CD4-positive, CD25-positive, alpha-beta regulatory T cell (primary cell): ENCODE measurements around the gene PDE4D. TPM values are rescaled to one million over a fixed set of nuclear protein-coding genes. Genes with fewer than 3 reads are reported as not detected.

Source experiments
- ATAC-seq, 2 donors: fragments of 150-1000 bp; cut with Tn5 transposase; one replicate each; pipeline ENCODE4 v1.10.0; 2021; ENCODE audit warnings: low read depth in 2 of 2, moderate number of reproducible peaks in 2 of 2, moderate library complexity in 1 of 2
- DNase-seq, 3 donors: peaks; one replicate each; pipeline versions ENCODE4 v3.0.0 to v3.0.0-alpha.2; 2012 to 2022; ENCODE audit warnings: mixed read lengths in 1 of 3
- H3K27ac ChIP-seq: one replicate; pipeline ENCODE4 v1.7.0; 2013; ENCODE audit warnings: mild to moderate bottlenecking, low read length; ENCODE audit not compliant: insufficient read depth, poor library complexity, severe bottlenecking
- H3K27me3 ChIP-seq: one replicate; pipeline ENCODE4 v1.7.0; 2013; ENCODE audit warnings: low read length; ENCODE audit not compliant: control insufficient read depth, insufficient read depth
- H3K36me3 ChIP-seq: one replicate; pipeline ENCODE4 v1.7.0; 2013; ENCODE audit warnings: mild to moderate bottlenecking, low read length, moderate library complexity; ENCODE audit not compliant: control insufficient read depth, insufficient read depth
- H3K4me1 ChIP-seq: 2 replicates; pipeline ENCODE4 v1.7.0; 2013; ENCODE audit warnings: mild to moderate bottlenecking, low read length; ENCODE audit not compliant: insufficient read depth, control insufficient read depth, poor library complexity, severe bottlenecking
- H3K4me3 ChIP-seq: one replicate; pipeline ENCODE4 v1.7.0; 2013; ENCODE audit warnings: low read depth, mild to moderate bottlenecking, low read length, moderate library complexity
- H3K9me3 ChIP-seq, 2 experiments: 1 replicate in 1 of 2; 2 replicates in 1 of 2; pipeline ENCODE4 v1.7.0; 2013; ENCODE audit warnings: low read length in 2 of 2, mild to moderate bottlenecking in 1 of 2, moderate library complexity in 1 of 2; ENCODE audit not compliant: control insufficient read depth in 2 of 2
- H3K27ac Mint-ChIP-seq, 3 donors: one replicate each; pipeline ENCODE4 v1.8.0; 2020 to 2022; ENCODE audit warnings: mild to moderate bottlenecking in 3 of 3, mixed read lengths in 3 of 3, moderate library complexity in 2 of 3
- H3K27me3 Mint-ChIP-seq: one replicate; pipeline ENCODE4 v1.8.0; 2022; ENCODE audit warnings: mild to moderate bottlenecking, mixed read lengths
- H3K36me3 Mint-ChIP-seq: one replicate; pipeline ENCODE4 v1.8.0; 2020; ENCODE audit warnings: mixed read lengths
- H3K4me1 Mint-ChIP-seq, 4 donors: one replicate each; pipeline ENCODE4 v1.8.0; 2020 to 2022; ENCODE audit warnings: mixed read lengths in 4 of 4, mild to moderate bottlenecking in 1 of 4
- H3K4me3 Mint-ChIP-seq, 4 donors: one replicate each; pipeline ENCODE4 v1.8.0; 2020 to 2022; ENCODE audit warnings: mild to moderate bottlenecking in 4 of 4, mixed read lengths in 4 of 4, moderate library complexity in 3 of 4
- H3K9me3 Mint-ChIP-seq, 7 donors: one replicate each; pipeline ENCODE4 v1.8.0; 2020 to 2022; ENCODE audit warnings: mixed read lengths in 7 of 7, mild to moderate bottlenecking in 3 of 7, moderate library complexity in 2 of 7
- polyA plus RNA-seq, 4 donors: library from polyadenylated mRNA; unstranded; fragments of 300-500 nt; fragmentation: Illumina TruSeq; gene quantifications; one replicate each; pipeline ENCODE4 v1.2.3, GENCODE V29; 2021
- total RNA-seq: library from RNA; stranded (reverse); gene quantifications from one replicate; pipeline ENCODE4 v1.2.3, GENCODE V29; 2022

The PDE4D gene
- total and polyA plus RNA-seq, 5 donors from 2014 or later = 2.1 to 39.9 (median 4.8) TPM

GRCh38 chr5:59829922-59830321 is 63.6 kb downstream of the PDE4D start:
- Mint-ChIP-seq H3K27me3 (peaks cover 21% of the 10 kb centered on the region), H3K4me1 (no peaks in the 10 kb centered on the region), H3K9me3 (peaks cover 0 to 2% (median 0%) of the 10 kb centered on the region in 7 donors), H3K27ac (no peak overlapping the region), H3K4me3 (no peak overlapping the region), H3K36me3 (no peaks in the 10 kb centered on the region)
- no peak overlapping the region for H3K27ac ChIP-seq
- no peaks in the 10 kb centered on the region for H3K4me1 ChIP-seq
- H3K9me3 ChIP-seq = no peaks in the 10 kb centered on the region
- no peaks in the 10 kb centered on the region for H3K27me3 ChIP-seq
- H3K36me3 ChIP-seq = no peaks in the 10 kb centered on the region
- ATAC-seq (no peak), DNase-seq (no peak)
- H3K4me3 ChIP-seq = no peak overlapping the region

GRCh38 chr5:59829386-59829785 is 64.1 kb downstream of the PDE4D start:
- DNase-seq (no peak), ATAC-seq (no peak)
- H3K27me3 Mint-ChIP-seq = peaks cover 21% of the 10 kb centered on the region
- no peaks in the 10 kb centered on the region for H3K36me3 ChIP-seq
- H3K36me3 Mint-ChIP-seq = no peaks in the 10 kb centered on the region
- no peak overlapping the region for H3K27ac ChIP-seq
- H3K4me3 Mint-ChIP-seq = no peak overlapping the region
- H3K9me3 Mint-ChIP-seq = peaks cover 0 to 2% (median 0%) of the 10 kb centered on the region in 7 donors
- no peaks in the 10 kb centered on the region for H3K4me1 Mint-ChIP-seq
- H3K4me3 ChIP-seq = no peak overlapping the region
- no peaks in the 10 kb centered on the region for H3K4me1 ChIP-seq
- no peaks in the 10 kb centered on the region for H3K9me3 ChIP-seq
- H3K27me3 ChIP-seq = no peaks in the 10 kb centered on the region
- no peak overlapping the region for H3K27ac Mint-ChIP-seq

GRCh38 chr5:59828623-59829022 is 64.9 kb downstream of the PDE4D start:
- Histone ChIP-seq H3K27ac (no peak overlapping the region), H3K36me3 (no peaks in the 10 kb centered on the region), H3K27me3 (no peaks in the 10 kb centered on the region), H3K4me1 (no peaks in the 10 kb centered on the region), H3K4me3 (no peak overlapping the region), H3K9me3 (no peaks in the 10 kb centered on the region)
- no peak for DNase-seq
- H3K27me3 Mint-ChIP-seq = peaks cover 24% of the 10 kb centered on the region
- no peaks in the 10 kb centered on the region for H3K4me1 Mint-ChIP-seq
- no peak for ATAC-seq
- H3K27ac Mint-ChIP-seq = no peak overlapping the region
- no peak overlapping the region for H3K4me3 Mint-ChIP-seq
- no peaks in the 10 kb centered on the region for H3K36me3 Mint-ChIP-seq
- H3K9me3 Mint-ChIP-seq = peaks cover 0 to 2% (median 0%) of the 10 kb centered on the region in 7 donors

GRCh38 chr5:59826996-59827395 is 66.5 kb downstream of the PDE4D start:
- H3K36me3 ChIP-seq = no peaks in the 10 kb centered on the region
- H3K27me3 ChIP-seq = no peaks in the 10 kb centered on the region
- H3K27ac Mint-ChIP-seq = no peak overlapping the region
- H3K9me3 ChIP-seq = no peaks in the 10 kb centered on the region
- H3K27me3 Mint-ChIP-seq = peaks cover 19% of the 10 kb centered on the region
- no peaks in the 10 kb centered on the region for H3K4me1 Mint-ChIP-seq
- H3K27ac ChIP-seq = no peak overlapping the region
- DNase-seq (no peak), ATAC-seq (no peak)
- H3K4me1 ChIP-seq = no peaks in the 10 kb centered on the region
- no peak overlapping the region for H3K4me3 ChIP-seq
- H3K36me3 Mint-ChIP-seq = no peaks in the 10 kb centered on the region
- H3K4me3 Mint-ChIP-seq = no peak overlapping the region
- H3K9me3 Mint-ChIP-seq = no peaks in the 10 kb centered on the region

- no peaks in the 10 kb centered on the region for H3K36me3 ChIP-seq
- H3K9me3 ChIP-seq = no peaks in the 10 kb centered on the region
- no peak overlapping the region for H3K4me3 ChIP-seq
- Mint-ChIP-seq H3K4me1 (no peaks in the 10 kb centered on the region), H3K9me3 (no peaks in the 10 kb centered on the region), H3K4me3 (no peak overlapping the region), H3K27ac (no peak overlapping the region), H3K36me3 (no peaks in the 10 kb centered on the region), H3K27me3 (peaks cover 22% of the 10 kb centered on the region)
- H3K27me3 ChIP-seq = no peaks in the 10 kb centered on the region
- no peaks in the 10 kb centered on the region for H3K4me1 ChIP-seq
- no peak overlapping the region for H3K27ac ChIP-seq
- ATAC-seq (no peak), DNase-seq (no peak)
Observed at GRCh38 chr5:59823420-59823819, 70.1 kb downstream of the PDE4D start.

- Histone ChIP-seq H3K27ac (no peak overlapping the region), H3K36me3 (no peaks in the 10 kb centered on the region), H3K27me3 (no peaks in the 10 kb centered on the region), H3K4me1 (no peaks in the 10 kb centered on the region), H3K9me3 (no peaks in the 10 kb centered on the region), H3K4me3 (no peak overlapping the region)
- ATAC-seq (no peak), DNase-seq (no peak)
- H3K4me3 Mint-ChIP-seq = no peak overlapping the region
- H3K4me1 Mint-ChIP-seq = no peaks in the 10 kb centered on the region
- H3K36me3 Mint-ChIP-seq = no peaks in the 10 kb centered on the region
- peaks cover 18% of the 10 kb centered on the region for H3K27me3 Mint-ChIP-seq
- no peaks in the 10 kb centered on the region for H3K9me3 Mint-ChIP-seq
- no peak overlapping the region for H3K27ac Mint-ChIP-seq
Observed at GRCh38 chr5:59819806-59820205, 73.7 kb downstream of the PDE4D start.

GRCh38 chr5:59817536-59817935 is 76.0 kb downstream of the PDE4D start:
- Histone ChIP-seq H3K9me3 (no peaks in the 10 kb centered on the region), H3K36me3 (no peaks in the 10 kb centered on the region), H3K4me3 (no peak overlapping the region), H3K27ac (no peak overlapping the region), H3K4me1 (no peaks in the 10 kb centered on the region), H3K27me3 (no peaks in the 10 kb centered on the region)
- DNase-seq (no peak), ATAC-seq (no peak)
- no peaks in the 10 kb centered on the region for H3K36me3 Mint-ChIP-seq
- H3K27me3 Mint-ChIP-seq = peaks cover 13% of the 10 kb centered on the region
- no peaks in the 10 kb centered on the region for H3K4me1 Mint-ChIP-seq
- no peaks in the 10 kb centered on the region for H3K9me3 Mint-ChIP-seq
- no peak overlapping the region for H3K27ac Mint-ChIP-seq
- H3K4me3 Mint-ChIP-seq = no peak overlapping the region

GRCh38 chr5:59816654-59817300 is 76.7 kb downstream of the PDE4D start:
- no peaks in the 10 kb centered on the region for H3K36me3 ChIP-seq
- no peak for ATAC-seq
- no peaks in the 10 kb centered on the region for H3K9me3 ChIP-seq
- Mint-ChIP-seq H3K4me3 (no peak overlapping the region), H3K27me3 (peaks cover 13% of the 10 kb centered on the region), H3K27ac (no peak overlapping the region), H3K36me3 (no peaks in the 10 kb centered on the region), H3K9me3 (no peaks in the 10 kb centered on the region), H3K4me1 (no peaks in the 10 kb centered on the region)
- no peak for DNase-seq
- H3K4me1 ChIP-seq = no peaks in the 10 kb centered on the region
- no peak overlapping the region for H3K27ac ChIP-seq
- H3K27me3 ChIP-seq = no peaks in the 10 kb centered on the region
- H3K4me3 ChIP-seq = no peak overlapping the region
